ENCODE measurements around the gene SLMAP.

SLMAP gene

GRCh38 chr3:57755741-57756527 lies at the start of gene SLMAP:
Gene SLMAP (plus strand): TSS chr3:57756309. CDS start chr3:57757652, 1,343 bp downstream.
- TF ChIP-seq GATA2 (IDR thresholded peaks at IDR 0.05; ENCODE audit: low read depth, low read length) (no peak), GATA3 (IDR thresholded peaks at IDR 0.05; ENCODE audit: low read depth, low read length) (no peak)

- no peak for TF ChIP-seq GATA3 (IDR thresholded peaks at IDR 0.05; ENCODE audit: low read depth, low read length)
- TF ChIP-seq GATA2 (IDR thresholded peaks at IDR 0.05; ENCODE audit: low read depth, low read length): no peak
Observed at GRCh38 chr3:57706462-57706861, 49.6 kb upstream of the SLMAP start.

- TF ChIP-seq GATA3 (IDR thresholded peaks at IDR 0.05; ENCODE audit: low read depth, low read length) (no peak), GATA2 (IDR thresholded peaks at IDR 0.05; ENCODE audit: low read depth, low read length) (no peak)
Observed at GRCh38 chr3:57709031-57709430, 47.1 kb upstream of the SLMAP start.

DNA sequence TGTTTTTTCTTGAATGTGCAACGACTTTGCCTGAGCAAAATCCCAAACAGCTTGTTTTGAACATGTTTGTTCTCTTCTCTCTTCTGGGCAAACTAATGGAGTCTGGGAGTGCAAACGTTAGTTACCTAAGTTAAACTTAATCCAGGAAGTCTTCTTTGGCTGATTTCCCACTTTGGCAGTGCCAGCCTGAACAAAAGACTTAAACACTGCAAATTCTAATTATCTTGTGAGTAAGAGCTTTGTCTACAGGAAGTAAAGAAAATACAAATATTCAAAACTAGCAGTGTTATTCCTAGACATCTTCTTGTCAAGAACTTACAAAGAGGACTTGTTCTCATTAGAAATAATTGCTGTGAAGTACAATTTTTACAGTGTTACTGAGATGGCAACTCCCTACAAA lies 46.5 kb upstream of the SLMAP start:
- TF ChIP-seq GATA2 (IDR thresholded peaks at IDR 0.05; ENCODE audit: low read depth, low read length) (no peak), GATA3 (IDR thresholded peaks at IDR 0.05; ENCODE audit: low read depth, low read length) (no peak)

GRCh38 chr3:57715686-57716085 lies 40.4 kb upstream of the SLMAP start:
- TF ChIP-seq GATA3 (IDR thresholded peaks at IDR 0.05; ENCODE audit: low read depth, low read length) (no peak), GATA2 (IDR thresholded peaks at IDR 0.05; ENCODE audit: low read depth, low read length) (no peak)

GRCh38 chr3:57717205-57717868 lies 38.8 kb upstream of the SLMAP start:
- TF ChIP-seq GATA2 (IDR thresholded peaks at IDR 0.05; ENCODE audit: low read depth, low read length): no peak
- TF ChIP-seq GATA3 (IDR thresholded peaks at IDR 0.05; ENCODE audit: low read depth, low read length): no peak

DNA sequence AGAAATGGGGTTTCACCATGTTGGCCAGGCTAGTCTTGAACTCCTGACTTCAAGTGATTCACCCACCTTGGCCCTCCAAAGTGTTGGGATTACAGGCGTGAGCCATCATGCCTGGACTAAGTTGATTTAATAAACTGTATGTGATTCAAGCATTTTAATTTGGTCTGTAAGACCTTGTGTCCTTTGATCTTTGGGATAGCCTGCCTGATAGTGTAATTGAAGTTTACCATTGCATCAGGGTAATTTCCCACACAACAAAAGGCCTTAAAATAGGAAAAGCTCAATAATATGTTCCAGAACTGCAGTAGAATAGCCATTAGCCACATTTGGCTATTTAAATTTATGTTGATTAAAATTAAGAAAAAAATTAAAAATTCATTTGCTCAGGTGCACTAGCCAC lies 38.0 kb upstream of the SLMAP start:
- TF ChIP-seq GATA2 (IDR thresholded peaks at IDR 0.05; ENCODE audit: low read depth, low read length): no peak

GRCh38 chr3:57726397-57726796 lies 29.7 kb upstream of the SLMAP start:
- TF ChIP-seq GATA2 (IDR thresholded peaks at IDR 0.05; ENCODE audit: low read depth, low read length) (no peak), GATA3 (IDR thresholded peaks at IDR 0.05; ENCODE audit: low read depth, low read length) (no peak)

GRCh38 chr3:57727106-57727505 lies 29.0 kb upstream of the SLMAP start:
- no peak for TF ChIP-seq GATA3 (IDR thresholded peaks at IDR 0.05; ENCODE audit: low read depth, low read length)
- TF ChIP-seq GATA2 (IDR thresholded peaks at IDR 0.05; ENCODE audit: low read depth, low read length): no peak

DNA sequence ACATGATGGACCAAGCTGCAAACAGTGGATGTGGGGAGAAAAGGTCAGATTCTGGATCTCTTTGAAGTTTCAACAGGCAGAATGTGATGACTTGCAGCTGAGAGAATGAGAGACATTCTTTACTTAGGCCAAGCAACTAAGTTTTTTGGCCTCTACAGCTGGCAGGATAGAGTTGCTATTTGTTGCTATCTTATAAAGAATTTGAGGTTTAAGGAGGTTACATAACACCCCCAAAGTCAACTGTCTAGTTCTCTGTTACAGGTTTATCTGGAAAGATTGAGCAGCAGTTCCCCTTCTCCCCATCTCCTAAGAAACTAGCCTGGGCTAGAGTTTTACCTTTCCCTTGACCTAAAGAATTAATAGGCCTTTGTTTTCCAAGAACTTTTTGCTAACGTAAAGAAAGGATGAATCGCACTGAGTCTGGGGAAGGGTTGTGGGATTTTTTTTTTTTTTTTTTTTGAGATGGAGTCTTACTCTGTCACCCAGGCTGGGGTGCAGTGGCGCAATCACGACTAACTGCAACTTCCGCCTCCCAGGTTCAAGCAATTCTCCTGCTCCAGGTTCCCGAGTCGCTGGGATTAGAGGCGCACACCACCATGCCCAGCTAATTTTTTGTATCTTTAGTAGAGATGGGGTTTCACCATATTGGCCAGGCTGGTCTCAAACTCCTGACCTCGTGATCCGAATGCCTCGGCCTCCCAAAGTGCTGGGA lies 26.6 kb upstream of the SLMAP start:
- no peak for TF ChIP-seq GATA3 (IDR thresholded peaks at IDR 0.05; ENCODE audit: low read depth, low read length)
- TF ChIP-seq GATA2 (IDR thresholded peaks at IDR 0.05; ENCODE audit: low read depth, low read length): no peak

- TF ChIP-seq GATA3 (IDR thresholded peaks at IDR 0.05; ENCODE audit: low read depth, low read length) (no peak), GATA2 (IDR thresholded peaks at IDR 0.05; ENCODE audit: low read depth, low read length) (no peak)
Observed at GRCh38 chr3:57730682-57731081, 25.4 kb upstream of the SLMAP start.

DNA sequence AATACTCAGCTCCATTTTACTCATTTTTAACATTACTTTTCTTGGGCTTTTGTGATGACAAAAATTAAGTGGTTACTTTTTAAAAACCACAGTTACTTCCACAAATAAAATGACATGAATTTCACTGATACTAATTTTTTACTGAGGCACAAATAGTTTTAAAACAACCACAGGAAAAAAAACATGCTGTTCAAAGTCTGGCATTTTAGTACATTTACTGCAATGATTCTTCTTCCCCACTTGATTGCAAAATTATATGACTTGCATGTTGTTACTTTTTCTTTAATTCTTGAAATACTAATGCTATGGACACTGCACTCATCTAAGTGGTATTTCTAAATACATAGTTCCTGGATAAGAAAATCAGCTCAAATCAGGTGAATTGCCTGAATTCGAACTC lies 24.8 kb upstream of the SLMAP start:
- TF ChIP-seq GATA3 (IDR thresholded peaks at IDR 0.05; ENCODE audit: low read depth, low read length): no peak

DNA sequence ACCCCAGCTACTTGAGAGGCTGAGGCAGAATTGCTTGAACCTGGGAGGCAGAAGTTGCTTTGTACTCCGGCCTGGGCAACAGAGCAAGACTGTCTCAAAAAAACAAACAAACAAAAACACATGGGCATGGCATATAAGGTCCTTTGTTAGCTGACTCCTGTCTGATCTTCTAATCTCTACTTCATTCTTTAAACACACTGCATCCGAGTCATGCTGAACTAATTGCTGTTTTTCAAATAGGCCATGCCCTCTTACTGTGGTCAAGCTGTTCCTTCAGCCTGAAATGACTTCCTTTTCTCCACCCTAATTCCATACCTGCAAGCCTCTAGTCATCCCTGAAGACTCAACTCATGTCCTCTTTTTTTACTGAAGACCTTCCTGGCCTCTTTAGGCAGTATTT lies 22.3 kb upstream of the SLMAP start:
- TF ChIP-seq GATA3 (IDR thresholded peaks at IDR 0.05; ENCODE audit: low read depth, low read length) (no peak), GATA2 (IDR thresholded peaks at IDR 0.05; ENCODE audit: low read depth, low read length) (no peak)

- no peak for TF ChIP-seq GATA2 (IDR thresholded peaks at IDR 0.05; ENCODE audit: low read depth, low read length)
- TF ChIP-seq GATA3 (IDR thresholded peaks at IDR 0.05; ENCODE audit: low read depth, low read length): no peak
Observed at GRCh38 chr3:57735405-57735804, 20.7 kb upstream of the SLMAP start.

DNA sequence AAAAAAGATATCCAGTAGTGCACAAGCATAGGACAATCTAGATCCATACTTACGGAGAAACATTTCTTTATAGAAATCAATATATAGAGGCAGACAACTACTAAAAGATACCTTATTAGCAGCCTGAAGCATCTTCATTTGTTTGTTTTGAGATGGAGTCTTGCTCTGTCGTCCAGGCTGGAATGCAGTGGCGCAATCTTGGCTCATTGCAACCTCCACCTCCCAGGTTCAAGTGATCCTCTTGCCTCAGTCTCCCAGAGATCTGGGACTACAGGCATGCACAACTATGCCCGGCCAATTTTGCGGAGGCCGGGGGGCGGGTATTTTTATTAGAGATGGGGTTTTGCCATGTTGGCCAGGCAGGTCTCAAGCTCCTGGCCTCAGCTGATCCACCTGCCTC lies 18.3 kb upstream of the SLMAP start:
- TF ChIP-seq GATA2 (IDR thresholded peaks at IDR 0.05; ENCODE audit: low read depth, low read length) (no peak), GATA3 (IDR thresholded peaks at IDR 0.05; ENCODE audit: low read depth, low read length) (no peak)

All from SH-SY5Y (cell line).